Upper lobe of left lung (tissue), 4 donors: ENCODE measurements around the gene CARMIL3.

Experiments used
- CTCF ChIP-seq, 6 experiments: fragments of 450-650 bp in 4 of 6; fragments of 200-600 bp in 2 of 6; sonication (generic) in 2 of 6; IDR thresholded peaks; one replicate each; pipeline ENCODE4 v1.5.1; 2016 to 2019; ENCODE audit warnings: antibody characterized with exemption in 6 of 6
- EP300 ChIP-seq, 4 donors: sonication (generic); formaldehyde crosslinking; IDR thresholded peaks; one replicate each; pipeline ENCODE4 v1.5.1; 2017; ENCODE audit warnings: antibody characterized with exemption in 4 of 4, control low read depth in 2 of 4
- POLR2A ChIP-seq, 4 donors: fragments of 450-650 bp; IDR thresholded peaks; one replicate each; pipeline ENCODE4 v1.5.1; 2016 to 2017; ENCODE audit warnings: antibody characterized with exemption in 4 of 4, mild to moderate bottlenecking in 2 of 4
- POLR2AphosphoS5 ChIP-seq, 2 donors: sonication (generic); formaldehyde crosslinking; IDR thresholded peaks; one replicate each; pipeline ENCODE4 v1.5.1; 2017; ENCODE audit warnings: antibody characterized with exemption in 2 of 2

- peak in 1 of 4 donors; percentile 28 for TF ChIP-seq POLR2A (IDR thresholded peaks at IDR 0.05)
- TF ChIP-seq CTCF (IDR thresholded peaks at IDR 0.05) = no peak
- TF ChIP-seq POLR2AphosphoS5 (IDR thresholded peaks at IDR 0.05) = no peak
- TF ChIP-seq EP300 (IDR thresholded peaks at IDR 0.05) = no peak
Observed at GRCh38 chr14:24115422-24116127, 63.8 kb downstream of the CARMIL3 start.
